ENCODE data around the gene TMEM150C.

Gene TMEM150C

GRCh38 chr4:82501154-82501442, 60.7 kb downstream of the TMEM150C start:
- no peak overlapping the region for H3K27ac ChIP-seq
- no peaks in the 10 kb centered on the region for H3K36me3 ChIP-seq
- H3K4me1 ChIP-seq = no peaks in the 10 kb centered on the region
- no peaks in the 10 kb centered on the region for H3K9me3 ChIP-seq
- no peaks in the 10 kb centered on the region for H3K27me3 ChIP-seq
- H3K4me3 ChIP-seq = no peak overlapping the region
- intact Hi-C loops (cut with DNase I; ENCODE audit: low total_unique reads) = no loop called here
- TF ChIP-seq CTCF (IDR thresholded peaks at IDR 0.05) = no peak
- no peak for DNase-seq

- TF ChIP-seq CTCF (IDR thresholded peaks at IDR 0.05) = no peak
- H3K36me3 ChIP-seq = no peaks in the 10 kb centered on the region
- no peaks in the 10 kb centered on the region for H3K9me3 ChIP-seq
- H3K27ac ChIP-seq = no peak overlapping the region
- intact Hi-C loops (cut with DNase I; ENCODE audit: low total_unique reads) = no loop called here
- no peaks in the 10 kb centered on the region for H3K27me3 ChIP-seq
- DNase-seq = no peak
- H3K4me3 ChIP-seq = no peak overlapping the region
- H3K4me1 ChIP-seq = no peaks in the 10 kb centered on the region
These were observed 61.2 kb downstream of the TMEM150C start for GRCh38 chr4:82500435-82501153.

- Histone ChIP-seq H3K9me3 (no peaks in the 10 kb centered on the region), H3K27me3 (no peaks in the 10 kb centered on the region), H3K36me3 (no peaks in the 10 kb centered on the region), H3K4me3 (no peak overlapping the region), H3K27ac (no peak overlapping the region), H3K4me1 (no peaks in the 10 kb centered on the region)
- intact Hi-C loops (cut with DNase I; ENCODE audit: low total_unique reads) = no loop called here
- no peak for DNase-seq
- no peak for TF ChIP-seq CTCF (IDR thresholded peaks at IDR 0.05)
These were observed 61.9 kb downstream of the TMEM150C start for GRCh38 chr4:82499738-82500434.

GRCh38 chr4:82496349-82496748, 65.4 kb downstream of the TMEM150C start:
- Histone ChIP-seq H3K36me3 (no peaks in the 10 kb centered on the region), H3K27me3 (no peaks in the 10 kb centered on the region), H3K4me1 (no peaks in the 10 kb centered on the region), H3K4me3 (no peak overlapping the region), H3K27ac (no peak overlapping the region), H3K9me3 (no peaks in the 10 kb centered on the region)
- DNase-seq = no peak
- intact Hi-C loops (cut with DNase I; ENCODE audit: low total_unique reads) = no loop called here
- TF ChIP-seq CTCF (IDR thresholded peaks at IDR 0.05) = no peak

GRCh38 chr4:82495666-82496065, 66.1 kb downstream of the TMEM150C start:
- DNase-seq = no peak

More at GRCh38 chr4:82495666-82496065, 66.1 kb downstream of the TMEM150C start:
- H3K4me3 ChIP-seq = no peak overlapping the region
- no peaks in the 10 kb centered on the region for H3K9me3 ChIP-seq
- no peak for TF ChIP-seq CTCF (IDR thresholded peaks at IDR 0.05)
- H3K27ac ChIP-seq = no peak overlapping the region
- intact Hi-C loops (cut with DNase I; ENCODE audit: low total_unique reads) = no loop called here
- no peaks in the 10 kb centered on the region for H3K36me3 ChIP-seq
- H3K27me3 ChIP-seq = no peaks in the 10 kb centered on the region
- H3K4me1 ChIP-seq = no peaks in the 10 kb centered on the region
